IMR-90 (cell line): Measurements from ENCODE around the gene NELL1. TPM values are rescaled to one million over a fixed set of nuclear protein-coding genes. Genes with fewer than 3 reads are reported as not detected.

ENCODE experiments used
- ATAC-seq: fragments of 200-7000 bp; cut with Tn5 transposase; 2 replicates; pipeline ENCODE4 v1.9.1; 2020; ENCODE audit warnings: low read depth, mild to moderate bottlenecking, moderate library complexity
- BruUV-seq: library from RNA; stranded (reverse); fragments of 400-500 nt; replicated peaks from 2 replicates; lab custom pipeline; 2021; lab: Mats Ljungman, UMichigan
- CTCF ChIA-PET: fragments of 300-600 bp; formaldehyde crosslinking; extraction: SDS; loops from one replicate; lab custom pipeline; 2021; ENCODE audit warnings: antibody characterized with exemption; lab: Yijun Ruan, JAX
- POLR2A ChIA-PET: fragments of 300-600 bp; sonication (Branson Sonifier 250); formaldehyde crosslinking; loops from one replicate; lab custom pipeline; 2022; ENCODE audit warnings: antibody characterized with exemption; ENCODE audit not compliant: unreplicated experiment; lab: Charles Lee
- DNase-seq: peaks from one replicate; pipeline ENCODE4 v3.0.0; 2013
- H2AFZ ChIP-seq: replicated peaks from 2 replicates; pipeline ENCODE3; 2013; ENCODE audit warnings: low read length, mild to moderate bottlenecking; ENCODE audit not compliant: poor library complexity
- H2AK5ac ChIP-seq: 2 replicates; pipeline ENCODE4 v1.6.1; 2013; ENCODE audit warnings: low read depth, low read length, inconsistent platforms
- H2AK9ac ChIP-seq: replicated peaks from 2 replicates; pipeline ENCODE3; 2013; ENCODE audit warnings: mild to moderate bottlenecking, low read depth, low read length, moderate library complexity; ENCODE audit not compliant: poor library complexity
- H2BK120ac ChIP-seq: 2 replicates; pipeline ENCODE4 v1.6.1; 2013; ENCODE audit warnings: low read depth, low read length, inconsistent platforms
- H2BK15ac ChIP-seq: 3 replicates; pipeline ENCODE4 v1.6.1; 2013; ENCODE audit warnings: low read depth, low read length, inconsistent platforms
- H2BK20ac ChIP-seq: 2 replicates; pipeline ENCODE4 v1.6.1; 2013; ENCODE audit warnings: low read depth, mild to moderate bottlenecking, inconsistent platforms, low read length, moderate library complexity
- H2BK5ac ChIP-seq: 2 replicates; pipeline ENCODE4 v1.6.1; 2013; ENCODE audit warnings: mild to moderate bottlenecking, low read depth, low read length, inconsistent platforms; ENCODE audit not compliant: poor library complexity, severe bottlenecking
- H3K14ac ChIP-seq: replicated peaks from 2 replicates; pipeline ENCODE4 v1.6.1; 2013; ENCODE audit warnings: low read depth, low read length, inconsistent platforms
- H3K18ac ChIP-seq: 2 replicates; pipeline ENCODE4 v1.6.1; 2013; ENCODE audit warnings: low read depth, low read length, control low read depth
- H3K23ac ChIP-seq: 2 replicates; pipeline ENCODE4 v1.6.1; 2013; ENCODE audit warnings: low read depth, low read length, inconsistent platforms
- H3K27ac ChIP-seq: 2 replicates; pipeline ENCODE4 v1.5.1; 2013; ENCODE audit warnings: mild to moderate bottlenecking, control low read depth, low read length; ENCODE audit not compliant: insufficient read depth
- H3K27me3 ChIP-seq: 2 replicates; pipeline ENCODE4 v1.6.1; 2013; ENCODE audit warnings: low read length; ENCODE audit not compliant: control insufficient read depth, insufficient read depth
- H3K36me3 ChIP-seq: 2 replicates; pipeline ENCODE4 v1.6.1; 2013; ENCODE audit warnings: low read length, mixed read lengths; ENCODE audit not compliant: control insufficient read depth, insufficient read depth
- H3K4ac ChIP-seq: 2 replicates; pipeline ENCODE4 v1.6.1; 2013; ENCODE audit warnings: low read depth, low read length, inconsistent platforms
- H3K4me1 ChIP-seq: 2 replicates; pipeline ENCODE4 v1.6.1; 2013; ENCODE audit warnings: low read length, mixed read lengths; ENCODE audit not compliant: control insufficient read depth, insufficient read depth
- H3K4me2 ChIP-seq: 2 replicates; pipeline ENCODE4 v1.6.1; 2013; ENCODE audit warnings: low read depth, mild to moderate bottlenecking, control low read depth, low read length, moderate library complexity
- H3K4me3 ChIP-seq: 2 replicates; pipeline ENCODE4 v1.5.1; 2013; ENCODE audit warnings: low read depth, mild to moderate bottlenecking, control low read depth, low read length, moderate library complexity; ENCODE audit not compliant: insufficient read depth
- H3K56ac ChIP-seq: 2 replicates; pipeline ENCODE4 v1.6.1; 2013; ENCODE audit warnings: low read length, inconsistent platforms; ENCODE audit not compliant: insufficient read depth; ENCODE audit errors: extremely low read depth
- H3K79me1 ChIP-seq, 2 experiments: 2 replicates each; pipeline ENCODE4 v1.6.1; 2013; ENCODE audit warnings: low read length in 2 of 2, inconsistent platforms in 1 of 2, low read depth in 1 of 2
- H3K9ac ChIP-seq: 2 replicates; pipeline ENCODE4 v1.6.1; 2013; ENCODE audit warnings: low read depth, low read length, control low read depth
- H3K9me1 ChIP-seq: 2 replicates; pipeline ENCODE4 v1.6.1; 2013; ENCODE audit warnings: low read length, inconsistent platforms; ENCODE audit not compliant: insufficient read depth
- H3K9me3 ChIP-seq: 2 replicates; pipeline ENCODE4 v1.6.1; 2013; ENCODE audit warnings: low read length; ENCODE audit not compliant: control insufficient read depth, insufficient read depth
- H4K20me1 ChIP-seq: 2 replicates; pipeline ENCODE4 v1.6.1; 2013; ENCODE audit warnings: low read length, inconsistent platforms; ENCODE audit not compliant: insufficient read depth
- H4K5ac ChIP-seq: 2 replicates; pipeline ENCODE4 v1.6.1; 2013; ENCODE audit warnings: mild to moderate bottlenecking, low read depth, low read length, control low read depth
- H4K8ac ChIP-seq, 2 experiments: 2 replicates each; pipeline ENCODE4 v1.6.1; 2013; ENCODE audit warnings: low read depth in 2 of 2, low read length in 2 of 2, control low read depth in 1 of 2, inconsistent platforms in 1 of 2
- H4K91ac ChIP-seq: 2 replicates; pipeline ENCODE4 v1.6.1; 2013; ENCODE audit warnings: low read depth, low read length, inconsistent platforms; ENCODE audit not compliant: insufficient read depth
- BHLHE40 ChIP-seq: fragments of 150-350 bp; IDR thresholded peaks from 2 replicates; pipeline ENCODE4 v1.6.1; 2016; ENCODE audit warnings: mild to moderate bottlenecking, low read depth, low read length
- CEBPB ChIP-seq: IDR thresholded peaks from 2 replicates; pipeline ENCODE4 v1.6.1; 2012; ENCODE audit warnings: low read depth, low read length, improper control_type of control experiment
- CHD1 ChIP-seq: IDR thresholded peaks from 2 replicates; pipeline ENCODE4 v1.6.1; 2012; ENCODE audit warnings: low read depth, low read length, improper control_type of control experiment
- FOS ChIP-seq: fragments of 150-350 bp; IDR thresholded peaks from 2 replicates; pipeline ENCODE4 v1.6.1; 2016; ENCODE audit warnings: low read depth, low read length
- MAFK ChIP-seq: IDR thresholded peaks from 2 replicates; pipeline ENCODE4 v1.6.1; 2012; ENCODE audit warnings: low read depth, low read length, improper control_type of control experiment
- MAZ ChIP-seq: IDR thresholded peaks from 2 replicates; pipeline ENCODE4 v1.6.1; 2012; ENCODE audit warnings: low read depth, mild to moderate bottlenecking, low read length, improper control_type of control experiment, moderate library complexity, borderline replicate concordance
- MXI1 ChIP-seq: IDR thresholded peaks from 2 replicates; pipeline ENCODE4 v1.6.1; 2012; ENCODE audit warnings: low read depth, mild to moderate bottlenecking, low read length, moderate library complexity, borderline replicate concordance
- NFE2L2 ChIP-seq: fragments of 150-350 bp; IDR thresholded peaks from 2 replicates; pipeline ENCODE4 v1.6.1; 2016; ENCODE audit warnings: low read depth, mild to moderate bottlenecking, low read length
- POLR2A ChIP-seq: IDR thresholded peaks from 2 replicates; pipeline ENCODE4 v1.6.1; 2012; ENCODE audit warnings: mild to moderate bottlenecking, low read depth, low read length
- RAD21 ChIP-seq: IDR thresholded peaks from 2 replicates; pipeline ENCODE4 v1.6.1; 2012; ENCODE audit warnings: low read length, improper control_type of control experiment
- RCOR1 ChIP-seq: IDR thresholded peaks from 2 replicates; pipeline ENCODE4 v1.6.1; 2012; ENCODE audit warnings: mild to moderate bottlenecking, low read length, improper control_type of control experiment; ENCODE audit not compliant: insufficient replicate concordance
- RFX5 ChIP-seq: IDR thresholded peaks from 2 replicates; pipeline ENCODE4 v1.8.0; 2012; ENCODE audit warnings: low read depth, mild to moderate bottlenecking, low read length, moderate library complexity
- SMC3 ChIP-seq: fragments of 150-350 bp; IDR thresholded peaks from 2 replicates; pipeline ENCODE4 v1.6.1; 2016; ENCODE audit warnings: low read depth, mild to moderate bottlenecking, antibody characterized with exemption, low read length, moderate library complexity
- WGBS, 2 experiments: methylation state at CpG; one replicate each; pipeline versions ENCODE4 v1.1.5 to v1.1.7; 2013; ENCODE audit warnings: missing lambda C conversion rate in 2 of 2; ENCODE audit not compliant: insufficient read length in 1 of 2; ENCODE audit errors: extremely low coverage in 2 of 2; 5-methylcytosine and 5-hydroxymethylcytosine counted together
- dilution Hi-C: fragments of 300-500 bp; cut with HindIII; formaldehyde crosslinking; loops from one replicate; pipeline ENCODE4 v1.14.3; 2018; ENCODE audit warnings: low sequenced_read_pairs; ENCODE audit not compliant: unreplicated experiment
- in situ Hi-C: fragments of 300-500 bp; cut with MboI; formaldehyde crosslinking; loops from 3 replicates; pipeline ENCODE4 v1.14.3; 2019; ENCODE audit warnings: low sequenced_read_pairs, inconsistent platforms, mixed read lengths
- intact Hi-C: fragments of 100-400 bp; cut with micrococcal nuclease; formaldehyde crosslinking; loops from 2 replicates; pipeline ENCODE4 v1.10.0; 2022
- polyA plus RNA-seq, 3 experiments: library from polyadenylated mRNA; depleted of rRNA; stranded (reverse); fragments of >200 nt; gene quantifications; 2 replicates each; pipeline ENCODE4 v1.2.3, GENCODE V29; 2012; ENCODE audit warnings: low replicate concordance in 1 of 3
- total RNA-seq: library from RNA; depleted of rRNA; stranded (reverse); fragments of >200 nt; gene quantifications from 2 replicates; pipeline ENCODE4 v1.2.3, GENCODE V29; 2012
- TF ChIP-seq, protein P1 (sequence below): fragments of 150-350 bp; IDR thresholded peaks from 2 replicates; pipeline ENCODE4 v1.6.1; 2017; ENCODE audit warnings: mild to moderate bottlenecking, antibody characterized with exemption, low read length, low read depth
- TF ChIP-seq, protein P2 (sequence below): conservative IDR thresholded peaks from 2 replicates; pipeline ENCODE4 v1.5.1; 2012; ENCODE audit warnings: mild to moderate bottlenecking, low read depth, low read length, improper control_type of control experiment
- TF ChIP-seq, protein P3 (sequence below): fragments of 150-350 bp; IDR thresholded peaks from 2 replicates; pipeline ENCODE4 v1.6.1; 2016; ENCODE audit warnings: low read depth, mild to moderate bottlenecking, low read length, moderate library complexity, borderline replicate concordance

The NELL1 gene
- total and polyA plus RNA-seq, 2 of the 4 experiments (the other 2 are of a cell fraction): not detected

DNA sequence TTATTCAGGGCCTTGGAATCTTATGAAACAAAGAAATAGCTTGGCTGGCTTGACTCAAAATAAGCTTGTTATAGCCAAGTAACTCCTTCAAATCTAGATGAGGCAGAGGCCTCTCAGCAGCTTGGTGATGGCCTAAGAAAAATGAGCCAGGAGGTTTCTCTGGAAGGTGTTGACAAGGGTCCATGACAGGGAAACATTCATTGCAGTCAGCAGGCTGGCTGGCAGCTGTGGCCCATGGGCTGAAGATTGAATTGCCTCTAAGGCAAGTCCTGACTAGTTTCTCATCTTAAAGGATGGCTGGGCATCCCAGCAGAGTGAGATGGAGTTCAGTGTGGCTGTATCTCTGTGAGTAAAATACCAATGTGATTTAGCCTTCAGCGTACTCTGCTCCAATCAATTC, 441.0 kb downstream of the NELL1 start:
- Histone ChIP-seq H2BK5ac (no peak overlapping the region), H2AK5ac (no peak overlapping the region), H4K8ac (no peak overlapping the region), H3K4me2 (no peak overlapping the region), H3K23ac (no peak overlapping the region), H3K9me3 (peaks cover 8% of the 10 kb centered on the region), H3K4ac (no peak overlapping the region), H2BK20ac (no peak overlapping the region), H3K79me1 (no peaks in the 10 kb centered on the region), H2AK9ac (no peak overlapping the region), H3K36me3 (no peaks in the 10 kb centered on the region), H3K27ac (no peak overlapping the region), H3K18ac (no peak overlapping the region), H2AFZ (no peak overlapping the region), H3K4me3 (no peak overlapping the region), H3K27me3 (no peaks in the 10 kb centered on the region), H3K14ac (no peak overlapping the region), H4K20me1 (no peaks in the 10 kb centered on the region), H3K4me1 (no peaks in the 10 kb centered on the region), H4K91ac (no peak overlapping the region), H2BK15ac (no peak overlapping the region), H4K5ac (no peak overlapping the region), H2BK120ac (no peak overlapping the region), H3K56ac (no peak overlapping the region), H3K9me1 (no peaks in the 10 kb centered on the region), H3K9ac (no peak overlapping the region)
- no CpG with 5 or more reads among the region's 1 CpG for WGBS, 2 experiments
- intact Hi-C loops: no loop called here
- ChIA-PET CTCF (no interaction called here), POLR2A (no interaction called here)
- DNase-seq (no peak), ATAC-seq (no peak)
- in situ Hi-C loops: no loop called here
- no TSS peak for BruUV-seq
- TF ChIP-seq MXI1: no peak
- TF ChIP-seq SMC3: no peak
- no peak for TF ChIP-seq CEBPB
- no peak for TF ChIP-seq FOS
- no peak for TF ChIP-seq MAFK
- TF ChIP-seq, protein P1, sequence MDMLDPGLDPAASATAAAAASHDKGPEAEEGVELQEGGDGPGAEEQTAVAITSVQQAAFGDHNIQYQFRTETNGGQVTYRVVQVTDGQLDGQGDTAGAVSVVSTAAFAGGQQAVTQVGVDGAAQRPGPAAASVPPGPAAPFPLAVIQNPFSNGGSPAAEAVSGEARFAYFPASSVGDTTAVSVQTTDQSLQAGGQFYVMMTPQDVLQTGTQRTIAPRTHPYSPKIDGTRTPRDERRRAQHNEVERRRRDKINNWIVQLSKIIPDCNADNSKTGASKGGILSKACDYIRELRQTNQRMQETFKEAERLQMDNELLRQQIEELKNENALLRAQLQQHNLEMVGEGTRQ: no peak
- no peak for TF ChIP-seq MAZ
- TF ChIP-seq, protein P2, sequence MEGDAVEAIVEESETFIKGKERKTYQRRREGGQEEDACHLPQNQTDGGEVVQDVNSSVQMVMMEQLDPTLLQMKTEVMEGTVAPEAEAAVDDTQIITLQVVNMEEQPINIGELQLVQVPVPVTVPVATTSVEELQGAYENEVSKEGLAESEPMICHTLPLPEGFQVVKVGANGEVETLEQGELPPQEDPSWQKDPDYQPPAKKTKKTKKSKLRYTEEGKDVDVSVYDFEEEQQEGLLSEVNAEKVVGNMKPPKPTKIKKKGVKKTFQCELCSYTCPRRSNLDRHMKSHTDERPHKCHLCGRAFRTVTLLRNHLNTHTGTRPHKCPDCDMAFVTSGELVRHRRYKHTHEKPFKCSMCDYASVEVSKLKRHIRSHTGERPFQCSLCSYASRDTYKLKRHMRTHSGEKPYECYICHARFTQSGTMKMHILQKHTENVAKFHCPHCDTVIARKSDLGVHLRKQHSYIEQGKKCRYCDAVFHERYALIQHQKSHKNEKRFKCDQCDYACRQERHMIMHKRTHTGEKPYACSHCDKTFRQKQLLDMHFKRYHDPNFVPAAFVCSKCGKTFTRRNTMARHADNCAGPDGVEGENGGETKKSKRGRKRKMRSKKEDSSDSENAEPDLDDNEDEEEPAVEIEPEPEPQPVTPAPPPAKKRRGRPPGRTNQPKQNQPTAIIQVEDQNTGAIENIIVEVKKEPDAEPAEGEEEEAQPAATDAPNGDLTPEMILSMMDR: no peak
- TF ChIP-seq NFE2L2: no peak
- TF ChIP-seq, protein P3, sequence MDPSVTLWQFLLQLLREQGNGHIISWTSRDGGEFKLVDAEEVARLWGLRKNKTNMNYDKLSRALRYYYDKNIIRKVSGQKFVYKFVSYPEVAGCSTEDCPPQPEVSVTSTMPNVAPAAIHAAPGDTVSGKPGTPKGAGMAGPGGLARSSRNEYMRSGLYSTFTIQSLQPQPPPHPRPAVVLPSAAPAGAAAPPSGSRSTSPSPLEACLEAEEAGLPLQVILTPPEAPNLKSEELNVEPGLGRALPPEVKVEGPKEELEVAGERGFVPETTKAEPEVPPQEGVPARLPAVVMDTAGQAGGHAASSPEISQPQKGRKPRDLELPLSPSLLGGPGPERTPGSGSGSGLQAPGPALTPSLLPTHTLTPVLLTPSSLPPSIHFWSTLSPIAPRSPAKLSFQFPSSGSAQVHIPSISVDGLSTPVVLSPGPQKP: no peak
- TF ChIP-seq POLR2A: no peak
- TF ChIP-seq RAD21: no peak
- no peak for TF ChIP-seq BHLHE40
- no peak for TF ChIP-seq RCOR1
- TF ChIP-seq CHD1: no peak
- no peak for TF ChIP-seq RFX5
- dilution Hi-C loops: no loop called here
